GM12864 (cell line): Measurements from ENCODE around the gene SMURF2.

Source experiments
- DNase-seq: peaks from one replicate; pipeline ENCODE4 v3.0.0-alpha.2; 2011; ENCODE audit warnings: low read depth
- H3K4me3 ChIP-seq: 2 replicates; pipeline ENCODE4 v1.5.1; 2011; ENCODE audit warnings: mild to moderate bottlenecking, low read depth, low read length, control low read depth
- TF ChIP-seq, protein P1 (sequence below): IDR thresholded peaks from 2 replicates; pipeline ENCODE4 v1.5.1; 2011; ENCODE audit warnings: low read depth, mild to moderate bottlenecking, moderate library complexity, low read length, control low read depth, inconsistent platforms; ENCODE audit errors: missing control alignments

The SMURF2 gene

DNA sequence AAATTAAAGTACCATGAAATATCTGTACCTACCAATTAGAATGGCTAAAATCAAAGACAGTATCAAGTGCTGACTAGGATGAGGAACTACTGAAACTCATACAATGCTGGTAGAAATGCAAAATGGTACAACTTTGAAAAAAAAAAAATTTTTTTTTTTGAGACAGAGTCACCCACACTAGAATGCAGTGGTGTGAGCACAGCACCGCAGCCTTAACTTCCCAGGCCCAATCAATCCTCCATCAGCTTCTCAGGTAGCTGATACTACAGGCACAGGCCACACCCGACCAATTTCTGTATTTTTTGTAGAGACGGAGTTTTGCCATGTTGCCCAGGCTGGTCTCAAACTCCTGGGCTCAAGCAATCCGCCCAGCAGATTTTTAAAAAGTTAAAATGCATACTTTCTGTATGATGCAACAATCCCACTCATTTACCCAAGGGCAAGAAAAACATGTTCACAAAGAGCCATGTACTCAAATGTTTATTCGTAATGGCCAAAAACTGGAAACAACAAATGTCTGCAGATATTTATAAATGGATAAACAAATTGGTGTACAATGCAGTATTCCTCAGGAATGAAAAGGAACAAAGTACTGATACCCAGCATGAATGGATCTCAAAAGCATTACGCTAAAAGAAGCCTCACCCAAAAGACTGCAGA is 8.7 kb downstream of the SMURF2 start:
- TF ChIP-seq, protein P1, sequence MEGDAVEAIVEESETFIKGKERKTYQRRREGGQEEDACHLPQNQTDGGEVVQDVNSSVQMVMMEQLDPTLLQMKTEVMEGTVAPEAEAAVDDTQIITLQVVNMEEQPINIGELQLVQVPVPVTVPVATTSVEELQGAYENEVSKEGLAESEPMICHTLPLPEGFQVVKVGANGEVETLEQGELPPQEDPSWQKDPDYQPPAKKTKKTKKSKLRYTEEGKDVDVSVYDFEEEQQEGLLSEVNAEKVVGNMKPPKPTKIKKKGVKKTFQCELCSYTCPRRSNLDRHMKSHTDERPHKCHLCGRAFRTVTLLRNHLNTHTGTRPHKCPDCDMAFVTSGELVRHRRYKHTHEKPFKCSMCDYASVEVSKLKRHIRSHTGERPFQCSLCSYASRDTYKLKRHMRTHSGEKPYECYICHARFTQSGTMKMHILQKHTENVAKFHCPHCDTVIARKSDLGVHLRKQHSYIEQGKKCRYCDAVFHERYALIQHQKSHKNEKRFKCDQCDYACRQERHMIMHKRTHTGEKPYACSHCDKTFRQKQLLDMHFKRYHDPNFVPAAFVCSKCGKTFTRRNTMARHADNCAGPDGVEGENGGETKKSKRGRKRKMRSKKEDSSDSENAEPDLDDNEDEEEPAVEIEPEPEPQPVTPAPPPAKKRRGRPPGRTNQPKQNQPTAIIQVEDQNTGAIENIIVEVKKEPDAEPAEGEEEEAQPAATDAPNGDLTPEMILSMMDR = no peak
- H3K4me3 ChIP-seq = no peak overlapping the region
- DNase-seq = no peak

DNA sequence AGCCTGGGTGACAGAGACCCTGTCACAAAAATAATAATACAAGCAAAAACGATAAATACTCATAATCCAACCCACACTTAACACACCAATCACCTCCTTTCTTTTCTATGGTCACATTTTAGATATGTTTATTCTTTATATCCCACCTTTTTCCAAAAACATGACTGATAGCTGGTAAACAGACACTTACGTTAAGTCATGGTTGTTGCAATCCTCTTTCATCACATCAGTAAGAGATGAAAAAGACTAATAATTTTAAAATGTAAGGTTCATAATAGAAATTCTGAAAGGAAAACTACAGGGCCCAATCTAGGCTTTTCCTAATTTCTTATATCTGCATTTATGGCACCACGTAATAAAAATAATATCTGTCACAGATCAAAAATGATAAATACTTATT is 10.2 kb downstream of the SMURF2 start:
- H3K4me3 ChIP-seq = no peak overlapping the region
- DNase-seq = no peak
- TF ChIP-seq, protein P1 = no peak

DNA sequence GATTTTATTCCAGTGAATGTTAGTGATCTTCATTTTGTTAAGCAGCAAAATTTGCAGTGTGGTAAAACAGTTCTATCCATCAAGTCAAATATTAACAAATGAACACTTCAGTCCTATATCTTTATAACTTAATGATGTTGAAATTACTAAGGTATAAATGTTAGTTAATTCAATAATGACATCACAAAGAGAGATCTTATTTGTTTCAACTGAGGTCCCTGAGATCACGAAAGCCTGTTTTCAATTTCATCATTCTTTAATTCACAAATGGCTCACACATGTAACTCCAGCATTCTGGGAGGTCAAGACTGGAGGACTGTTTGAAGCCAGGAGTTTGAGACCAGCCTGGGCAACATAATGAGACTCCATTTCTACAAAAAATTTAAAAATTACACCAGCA is 13.9 kb downstream of the SMURF2 start:
- no peak for DNase-seq
- no peak overlapping the region for H3K4me3 ChIP-seq
- TF ChIP-seq, protein P1 = no peak

DNA sequence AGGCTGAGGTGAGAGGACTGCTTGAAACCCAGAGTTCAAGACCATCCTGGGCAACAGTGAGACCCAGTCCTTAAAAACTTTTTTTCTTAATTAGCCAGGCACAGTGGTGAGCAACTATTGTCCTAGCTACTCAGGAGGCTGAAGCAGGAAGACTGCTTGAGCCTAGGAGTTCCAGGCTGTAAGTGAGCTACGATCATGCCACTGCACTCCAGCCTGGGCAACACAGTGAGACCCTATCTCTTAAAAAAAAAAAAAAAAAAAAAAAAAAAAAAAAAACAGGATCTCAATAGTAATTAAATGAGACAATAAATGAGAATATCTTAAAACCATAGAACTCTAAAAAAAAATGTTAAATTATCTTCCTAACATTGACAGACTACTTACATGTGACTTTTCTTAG is 14.3 kb downstream of the SMURF2 start:
- TF ChIP-seq, protein P1 = no peak

DNA sequence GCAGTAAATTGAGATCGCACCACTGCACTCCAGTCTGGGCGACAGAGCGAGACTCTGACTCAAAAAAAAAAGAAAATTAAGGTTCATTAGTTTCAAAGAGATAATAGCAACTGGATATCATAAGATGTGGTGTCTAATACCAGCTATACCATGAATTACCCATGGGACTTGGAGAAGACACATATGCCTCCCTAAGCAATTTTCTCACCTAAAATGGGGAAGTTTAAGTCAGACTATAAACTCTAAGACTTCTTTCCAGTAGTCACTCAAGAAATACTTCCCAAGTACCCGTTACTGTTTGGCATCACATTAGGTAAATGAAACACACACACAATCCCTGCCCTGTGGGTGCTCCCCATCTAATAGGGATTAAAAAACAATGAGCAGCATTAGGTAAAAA is 22.6 kb downstream of the SMURF2 start:
- H3K4me3 ChIP-seq = no peak overlapping the region
- no peak for DNase-seq
- TF ChIP-seq, protein P1 = no peak

More for the DNA sequence above, 14.3 kb downstream of the SMURF2 start:
- DNase-seq = no peak
- no peak overlapping the region for H3K4me3 ChIP-seq

DNA sequence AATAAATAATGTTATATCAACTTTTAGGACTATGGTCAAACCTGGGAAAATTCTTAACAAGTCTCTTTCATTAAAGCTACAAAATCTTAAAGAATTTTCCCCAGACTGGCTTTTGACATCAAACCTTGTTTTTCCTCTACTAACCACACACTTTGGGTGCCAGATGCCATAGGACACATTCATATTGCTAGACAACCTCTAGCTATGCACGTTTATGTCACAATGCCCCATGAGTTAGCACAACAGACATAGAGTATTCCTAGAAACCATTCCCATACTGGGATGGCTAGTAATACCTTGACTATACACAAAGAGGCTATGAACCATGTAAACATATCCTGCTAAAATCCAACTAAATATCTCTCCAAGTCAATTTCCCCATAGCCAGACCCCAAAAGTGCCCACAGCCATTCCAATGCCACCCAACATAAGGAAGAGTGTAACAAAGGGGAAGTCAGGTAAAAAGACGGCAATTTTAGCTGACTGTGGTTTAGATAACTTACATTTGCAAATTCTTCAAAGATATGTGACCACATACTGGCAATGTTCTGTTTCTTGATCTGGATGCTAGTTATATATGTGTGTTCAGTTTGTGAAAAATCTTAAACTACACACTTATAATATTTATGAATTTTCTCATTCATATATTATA is 23.4 kb downstream of the SMURF2 start:
- TF ChIP-seq, protein P1 = no peak
- no peak overlapping the region for H3K4me3 ChIP-seq
- DNase-seq = no peak
